HuH-7.5 (cell line): Measurements from ENCODE around the gene SFN.
A peak's percentile ranks its signal among the peaks of the same experiment; 100 is the strongest.
"Not testable (repeated sequence)": the region's sequence is repeated elsewhere in the genome, so short reads cannot be mapped to it uniquely, and the experiment has no call there.

Experiments
- DNase-seq: peaks from one replicate; pipeline ENCODE4 v3.0.0; 2011; ENCODE audit warnings: low spot score

The SFN gene

DNA sequence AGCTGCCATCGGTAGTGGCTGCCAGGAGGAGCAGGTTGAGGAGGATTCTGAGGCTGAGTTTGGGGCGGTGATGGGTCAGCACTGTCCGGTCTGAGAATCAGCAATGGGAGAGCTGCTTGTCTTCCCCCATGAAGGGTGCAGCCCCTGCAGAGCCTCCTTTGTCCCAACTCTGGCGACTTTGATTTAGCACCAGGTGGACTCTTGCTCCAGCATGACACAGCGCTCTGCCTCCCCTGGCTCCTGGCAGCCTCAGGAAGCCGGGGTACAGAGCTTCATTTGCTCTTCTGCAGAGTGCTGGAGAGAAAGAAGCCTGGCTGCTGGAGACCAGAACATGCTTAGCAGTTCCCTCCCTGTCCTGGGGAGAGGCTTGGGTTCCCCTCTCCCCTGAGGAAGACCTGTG, 23.2 kb upstream of the SFN start:
- DNase-seq = no peak

GRCh38 chr1:26844424-26845196, 18.3 kb upstream of the SFN start:
- DNase-seq = no peak

- not testable (repeated sequence) for DNase-seq
Measured at GRCh38 chr1:26847826-26848225, 15.1 kb upstream of the SFN start.

GRCh38 chr1:26848499-26848898, 14.4 kb upstream of the SFN start:
- no peak for DNase-seq

GRCh38 chr1:26848941-26849774, 13.8 kb upstream of the SFN start:
- DNase-seq = no peak

DNA sequence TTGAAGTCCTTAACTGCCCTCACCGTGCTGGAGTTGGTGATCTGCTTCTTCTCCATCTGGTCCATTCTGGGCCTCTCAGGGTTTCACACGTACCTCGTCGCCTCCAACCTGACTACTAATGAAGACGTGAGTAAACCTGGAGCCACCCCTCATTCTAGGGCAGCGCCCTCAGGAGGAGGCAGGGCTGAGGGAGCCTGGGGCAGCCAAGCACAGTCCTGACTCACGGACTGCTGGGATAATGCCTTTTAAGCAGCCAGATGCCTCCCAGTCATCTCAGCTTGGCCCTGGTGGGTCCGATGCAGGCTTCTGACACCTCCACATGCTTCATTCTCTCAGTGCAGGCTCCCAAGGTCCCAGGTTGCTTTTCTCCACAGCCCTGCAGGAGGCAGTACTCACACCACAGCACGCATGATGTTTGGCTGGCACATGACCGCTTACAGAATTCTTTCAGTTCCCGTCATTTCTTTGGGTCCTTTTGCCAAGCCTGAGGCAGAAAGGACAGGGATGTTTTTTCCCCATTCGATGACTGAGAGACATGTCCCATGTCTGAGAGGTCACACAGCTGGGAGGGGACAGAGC, 11.8 kb upstream of the SFN start:
- DNase-seq = no peak

- DNase-seq = no peak
Measured at GRCh38 chr1:26852701-26853100, 10.2 kb upstream of the SFN start.

DNA sequence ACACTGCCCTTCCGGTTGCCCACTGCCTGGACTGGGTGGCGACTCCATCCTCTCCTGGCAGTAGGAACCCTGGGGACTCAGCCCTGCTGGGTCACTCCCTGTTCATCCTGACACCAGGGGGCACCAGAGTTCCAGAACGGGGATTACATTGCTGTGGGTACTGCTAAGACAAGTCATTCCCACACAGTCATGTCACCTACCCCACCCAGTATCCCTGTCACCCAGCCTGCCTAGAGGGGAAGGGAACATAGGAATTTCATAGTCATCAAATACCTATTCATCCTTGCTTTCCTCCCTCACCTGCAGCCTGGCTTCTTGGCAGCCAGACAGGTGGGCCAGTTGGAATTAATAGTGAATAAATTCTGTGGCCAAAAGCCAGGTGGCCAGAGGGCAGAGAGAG, 9.8 kb upstream of the SFN start:
- DNase-seq = peak; percentile 90

- no peak for DNase-seq
Measured at GRCh38 chr1:26853600-26853999, 9.3 kb upstream of the SFN start.

GRCh38 chr1:26854906-26855305, 8.0 kb upstream of the SFN start:
- DNase-seq = no peak

DNA sequence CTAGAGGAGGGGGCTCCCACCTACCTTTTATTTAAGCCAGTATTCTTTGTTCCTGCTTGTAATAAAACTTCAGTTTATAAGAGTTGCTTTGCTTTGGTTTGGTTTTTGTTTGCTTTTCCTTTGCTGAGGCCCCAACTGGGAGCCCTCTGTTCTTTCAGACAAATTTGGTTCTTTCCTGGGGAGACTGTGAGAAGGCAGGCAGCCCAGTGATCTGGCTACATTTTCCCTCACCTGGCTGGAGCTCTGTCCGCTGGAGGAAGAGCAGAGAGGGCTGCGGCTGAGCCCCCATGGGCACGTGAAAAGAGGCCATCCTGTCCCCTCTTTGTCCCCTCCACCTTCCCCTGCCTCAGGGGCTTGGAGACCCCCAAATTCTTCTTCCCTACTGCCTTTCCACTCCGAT, 7.3 kb upstream of the SFN start:
- DNase-seq = no peak

DNA sequence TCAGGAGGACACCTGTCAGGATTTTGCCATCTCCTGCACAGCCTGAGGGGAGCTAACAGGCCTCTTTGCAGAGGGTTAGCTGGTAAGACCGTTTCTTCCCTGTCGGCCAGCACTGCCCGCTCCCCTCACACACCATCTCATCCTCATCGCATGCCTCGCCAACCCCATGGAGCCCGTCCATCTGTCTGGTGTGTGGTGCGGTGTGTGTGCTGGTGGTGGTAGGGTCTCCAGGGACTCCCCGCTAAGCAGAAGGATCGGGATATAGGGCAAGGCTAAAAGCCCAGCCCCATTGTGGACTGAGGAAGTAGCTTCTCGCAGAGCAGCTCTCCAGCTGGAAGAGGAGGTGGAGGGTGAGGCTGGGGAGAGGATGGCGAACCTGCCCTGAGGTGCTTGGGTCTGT, 6.8 kb upstream of the SFN start:
- DNase-seq = no peak

DNA sequence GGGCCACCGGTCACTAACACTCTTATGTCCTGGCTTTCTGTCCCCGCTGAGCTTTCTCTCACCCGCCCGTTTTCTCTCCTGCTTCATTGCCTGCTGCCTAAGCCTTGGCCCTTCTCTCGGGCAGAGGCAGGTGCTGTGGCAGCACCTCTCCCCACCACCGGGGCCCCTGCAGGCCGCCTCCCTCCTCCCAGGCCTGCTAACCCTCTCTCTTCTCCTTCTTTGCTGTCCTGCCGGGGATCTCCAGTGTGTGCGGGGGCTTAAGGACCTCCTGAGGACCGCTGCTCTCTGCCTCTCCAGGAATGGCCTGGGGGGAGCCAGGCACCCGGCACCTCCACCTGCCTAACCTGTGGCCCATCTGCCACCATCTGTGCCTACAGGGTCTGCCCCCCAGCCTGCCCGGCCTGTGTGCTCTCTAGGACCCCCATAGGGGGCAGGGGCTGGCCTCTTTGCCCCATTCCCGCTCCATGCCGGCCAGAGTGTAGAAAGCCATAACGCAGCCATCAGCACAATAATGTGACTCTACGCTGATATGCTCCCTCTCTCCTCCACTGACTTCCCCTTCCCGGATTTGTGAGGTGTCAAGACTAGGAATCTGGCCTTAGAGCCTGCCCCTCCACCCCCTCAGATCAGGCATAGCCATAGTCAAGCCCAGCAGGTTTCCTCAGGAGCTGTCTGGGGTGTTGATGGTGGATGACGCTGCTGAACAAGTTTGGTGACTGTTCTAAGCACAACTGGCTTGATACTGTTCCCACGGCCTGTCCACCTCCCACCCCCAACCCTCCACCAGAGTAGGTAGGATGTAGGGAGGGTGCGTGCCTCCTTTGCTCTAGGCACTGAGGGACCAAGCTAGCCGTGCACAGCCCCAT, 6.1 kb upstream of the SFN start:
- DNase-seq = no peak

DNA sequence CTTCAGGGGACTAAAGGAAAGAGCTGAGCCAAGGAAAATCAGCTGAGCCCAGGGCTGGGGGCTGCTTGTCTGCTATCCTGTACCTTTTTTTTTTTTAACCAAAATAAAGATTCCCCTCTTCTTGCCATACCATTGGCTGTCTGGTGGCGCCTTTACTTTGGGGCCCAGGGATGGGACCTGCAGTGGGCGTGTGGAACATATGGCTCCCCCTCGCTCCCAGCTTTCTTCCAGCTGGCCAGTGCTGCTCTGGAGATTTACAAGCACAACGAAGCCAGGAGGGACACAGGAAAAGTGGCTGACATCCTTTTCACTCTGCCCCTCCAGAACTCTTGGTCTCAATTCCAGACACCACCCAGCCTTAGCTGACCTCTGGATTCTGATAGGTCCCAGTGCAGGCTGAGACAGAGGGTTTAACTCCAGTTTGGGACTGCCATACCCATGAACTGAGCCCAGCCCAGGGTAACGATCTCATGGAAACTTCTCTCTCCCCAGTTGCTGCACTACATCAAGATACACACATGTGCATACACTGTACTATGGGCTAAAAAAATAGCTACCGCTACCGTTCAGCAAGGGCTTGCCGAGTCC, 5.4 kb upstream of the SFN start:
- DNase-seq = no peak

GRCh38 chr1:26858160-26858559, 4.8 kb upstream of the SFN start:
- no peak for DNase-seq

- no peak for DNase-seq
Measured at GRCh38 chr1:26858891-26859640, 3.9 kb upstream of the SFN start.

GRCh38 chr1:26861286-26861701, 1.7 kb upstream of the SFN start:
- DNase-seq = no peak

GRCh38 chr1:26861889-26862378, 1.0 kb upstream of the SFN start:
- no peak for DNase-seq

GRCh38 chr1:26863685-26864077, 732 bp downstream of the SFN start:
- no peak for DNase-seq

DNA sequence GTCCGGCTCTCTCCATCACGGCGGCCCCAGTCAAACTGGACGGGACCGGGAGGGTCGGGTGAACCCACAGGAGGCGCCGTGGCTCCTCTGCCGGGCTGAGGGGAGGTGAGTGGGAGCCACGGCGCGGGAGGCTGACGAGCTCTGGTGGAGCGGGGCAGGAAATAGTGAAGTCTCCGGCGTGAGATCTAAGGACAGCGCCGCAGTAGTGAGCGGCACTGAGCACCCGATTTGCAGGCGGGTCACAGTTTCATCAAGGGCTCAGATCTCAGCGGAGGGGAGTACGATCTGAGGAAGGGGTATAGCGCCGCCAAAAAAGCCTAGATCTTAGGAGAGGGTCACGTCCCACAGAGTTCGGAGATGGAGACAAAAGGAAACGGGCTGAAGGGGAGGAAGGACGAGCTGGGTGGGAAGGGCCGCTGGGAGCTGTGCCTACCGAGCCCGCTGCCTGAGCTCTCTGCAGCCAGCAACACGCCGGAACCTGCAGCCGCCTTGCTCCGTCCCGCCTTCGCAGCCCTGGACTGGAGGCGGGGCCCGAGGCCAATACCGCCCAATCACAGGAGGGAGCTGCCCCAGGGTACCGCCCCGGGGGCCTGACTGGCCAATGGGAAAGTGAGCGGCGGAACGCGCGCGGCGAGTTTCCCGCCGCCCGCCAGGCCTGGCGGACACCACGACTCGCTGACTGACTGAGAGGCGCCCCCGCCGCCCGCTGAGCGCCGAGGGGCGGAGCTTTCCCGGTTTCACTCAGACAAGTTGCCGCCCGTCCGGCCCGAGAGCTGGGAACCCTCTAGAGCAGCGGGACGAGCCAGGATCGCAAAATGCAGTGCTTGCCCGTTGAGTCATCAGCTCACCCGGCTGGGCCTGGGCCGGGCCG, 1.9 kb downstream of the SFN start:
- DNase-seq = peak; percentile 83
